ENCODE results near the gene BRD9. TPM values are rescaled to one million over a fixed set of nuclear protein-coding genes. Genes with fewer than 3 reads are reported as not detected.

BRD9 gene
- total and polyA plus RNA-seq, 2 of the 13 experiments (the other 11 are each of a cell fraction or from before 2014, with no cell fraction given) = 5.2 to 22.9 TPM

DNA sequence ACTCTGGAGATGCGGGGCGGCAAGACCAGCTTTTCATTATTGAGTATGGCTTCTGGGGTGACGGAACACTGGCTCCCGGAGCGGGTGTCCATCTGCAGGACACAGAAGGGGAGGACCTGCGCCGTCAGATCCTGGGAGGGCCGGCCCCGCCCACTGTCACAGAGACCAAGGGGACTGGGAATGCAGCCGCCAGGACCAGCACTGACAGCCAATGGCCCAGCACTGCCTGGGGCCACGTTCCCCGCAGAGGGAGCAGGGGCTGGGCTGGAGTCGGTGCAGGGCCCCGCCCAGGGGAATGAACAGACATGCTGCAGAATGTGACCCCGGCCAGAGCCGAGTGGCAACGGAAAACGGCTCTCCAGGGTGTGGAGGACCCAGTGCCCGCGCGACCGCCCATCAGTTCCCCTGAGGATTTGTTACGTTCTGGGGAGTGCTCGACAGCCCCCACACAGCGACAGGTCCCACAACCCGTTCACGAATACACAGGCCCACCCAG, 42.0 kb downstream of the BRD9 start, which contains the start of gene ZDHHC11 (continued):
- no peak for TF ChIP-seq TFE3 (CRISPR knock-in tag; IDR thresholded peaks at IDR 0.05)

- H3K79me2 ChIP-seq (ENCODE audit: insufficient read depth, low read length) = no peaks in the 10 kb centered on the region
- H3K4me1 ChIP-seq (ENCODE audit: insufficient read depth, low read length) = peaks cover 39% of the 10 kb centered on the region
- H3K27ac ChIP-seq (ENCODE audit: extremely low read length, insufficient read depth, low read length) = peak overlapping the region; percentile 37
- no peaks in the 10 kb centered on the region for H3K36me3 ChIP-seq (replicated peaks in 1 of 2; ENCODE audit: control insufficient read depth in 1 of 2, insufficient read depth in 2 of 2, low read length in 2 of 2)
- no peak overlapping the region for H2AFZ ChIP-seq (ENCODE audit: low read length)
- BruUV-seq (replicated peaks) = no TSS peak
- peaks cover 1 to 17% of the 10 kb centered on the region in 2 experiments; a peak in 3 of 5 replicates for H3K27me3 ChIP-seq (ENCODE audit: control insufficient read depth in 1 of 2, insufficient read depth in 2 of 2, low read length in 2 of 2)
- H3K9me3 ChIP-seq (ENCODE audit: low read length) = no peaks in the 10 kb centered on the region
- H3K4me3 ChIP-seq (replicated peaks in 1 of 3; ENCODE audit: insufficient read depth in 1 of 3, low read depth in 2 of 3, low read length in 3 of 3) = peak overlapping the region; percentile 31 to 71 (median 43); a peak in 5 of 6 replicates
- peak overlapping the region; percentile 68 for H3K9ac ChIP-seq (ENCODE audit: insufficient read depth, low read depth, low read length)
- intact Hi-C loops (cut with micrococcal nuclease; ENCODE audit: unreplicated experiment) = loop anchor here (5.0 kb wide), 1 partner anchor 43 kb away; the partner anchor contains the start of genes BRD9 and TRIP13
- ChIA-PET CTCF (ENCODE audit: low intra/inter-chr PET ratio, low total read pairs) (no interaction called here), POLR2A (no interaction called here)
- in situ Hi-C loops (cut with HindIII; ENCODE audit: extremely low pct_ligation_motif_present, low pct_unique_long_range_greater_than_20kb) = no loop called here
- WGBS (ENCODE audit: low lambda C conversion rate) = 13% methylated on average over 4 of the region's 20 CpGs
- ATAC-seq = peak; percentile 86
- DNase-seq (ENCODE audit: low spot score) = peak; percentile 92
- peak; percentile 81 for FAIRE-seq
- H3K4me2 ChIP-seq (ENCODE audit: low read depth, low read length) = peak overlapping the region; percentile 89
- H4K20me1 ChIP-seq (ENCODE audit: insufficient read depth, low read length) = peaks cover 2% of the 10 kb centered on the region; the same call in 1 of the 2 replicates
- peak; percentile 35; the same call in 1 of the 2 replicates for TF ChIP-seq ARID4A (CRISPR knock-in tag; IDR thresholded peaks at IDR 0.05; ENCODE audit: borderline replicate concordance)
- TF ChIP-seq MAZ (IDR thresholded peaks at IDR 0.05; ENCODE audit: borderline replicate concordance, low read depth, low read length) = 0 out of 2 replicates have a peak, but pooled peaks have one; percentile 49
- TF ChIP-seq MAZ (CRISPR knock-in tag; IDR thresholded peaks at IDR 0.05; ENCODE audit: low read depth) = no peak
- 0 out of 2 replicates have a peak, but pooled peaks have one; percentile 27 for TF ChIP-seq ZNF224 (CRISPR knock-in tag; IDR thresholded peaks at IDR 0.05)
- peak; percentile 29; the same call in 1 of the 2 replicates for TF ChIP-seq ZFY (CRISPR knock-in tag; IDR thresholded peaks at IDR 0.05)
- peak; percentile 26; the same call in 1 of the 2 replicates for TF ChIP-seq HOXA3 (CRISPR knock-in tag; IDR thresholded peaks at IDR 0.05)
- TF ChIP-seq ZNF709 (CRISPR knock-in tag; IDR thresholded peaks at IDR 0.05) = no peak
- peak; percentile 66 for TF ChIP-seq RFX1 (IDR thresholded peaks at IDR 0.05)
- TF ChIP-seq, protein P1, sequence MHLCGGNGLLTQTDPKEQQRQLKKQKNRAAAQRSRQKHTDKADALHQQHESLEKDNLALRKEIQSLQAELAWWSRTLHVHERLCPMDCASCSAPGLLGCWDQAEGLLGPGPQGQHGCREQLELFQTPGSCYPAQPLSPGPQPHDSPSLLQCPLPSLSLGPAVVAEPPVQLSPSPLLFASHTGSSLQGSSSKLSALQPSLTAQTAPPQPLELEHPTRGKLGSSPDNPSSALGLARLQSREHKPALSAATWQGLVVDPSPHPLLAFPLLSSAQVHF (CRISPR knock-in tag; IDR thresholded peaks at IDR 0.05) = no peak
- 0 out of 2 replicates have a peak, but pooled peaks have one; percentile 31 for TF ChIP-seq HNF4A (CRISPR knock-in tag; IDR thresholded peaks at IDR 0.05)
- no peak for TF ChIP-seq CHD2 (IDR thresholded peaks at IDR 0.05; ENCODE audit: low read depth, low read length)
- 0 out of 2 replicates have a peak, but pooled peaks have one; percentile 38 for TF ChIP-seq ZNF543 (CRISPR knock-in tag; IDR thresholded peaks at IDR 0.05)
- TF ChIP-seq NCOA1 (CRISPR knock-in tag; IDR thresholded peaks at IDR 0.05) = 0 out of 2 replicates have a peak, but pooled peaks have one; percentile 37
Observed at GRCh38 chr5:849651-850301, 42.8 kb downstream of the BRD9 start.

Measured in HepG2 (cell line).